AG04450 (cell line): ENCODE results near the gene SRRM4. TPM values are rescaled to one million over a fixed set of nuclear protein-coding genes. Genes with fewer than 3 reads are reported as not detected.

ENCODE experiments used
- CTCF ChIA-PET: fragments of 300-600, 350-600 bp; formaldehyde crosslinking; extraction: SDS; loops from one replicate; lab custom pipeline; 2022; ENCODE audit warnings: antibody characterized with exemption, inconsistent platforms; lab: Charles Lee
- POLR2A ChIA-PET: fragments of 350-600 bp; formaldehyde crosslinking; extraction: SDS; loops from one replicate; lab custom pipeline; 2021; ENCODE audit warnings: antibody characterized with exemption, inconsistent platforms; lab: Yijun Ruan, JAX
- DNase-seq: peaks from one replicate; pipeline ENCODE4 v3.0.0-alpha.2; 2011; ENCODE audit warnings: low read depth, low spot score
- H3K27ac ChIP-seq: one replicate; pipeline ENCODE4 v1.5.1; 2012; ENCODE audit warnings: low read depth, low read length, control low read depth
- H3K27me3 ChIP-seq: one replicate; pipeline ENCODE4 v1.6.0; 2012; ENCODE audit warnings: low read length; ENCODE audit not compliant: control insufficient read depth, insufficient read depth
- H3K4me3 ChIP-seq: 2 replicates; pipeline ENCODE4 v1.5.1; 2011; ENCODE audit warnings: mild to moderate bottlenecking, low read depth, low read length, control low read depth
- H3K9me3 ChIP-seq: 2 replicates; pipeline ENCODE4 v1.5.1; 2012; ENCODE audit warnings: low read length; ENCODE audit not compliant: control insufficient read depth, insufficient read depth
- CTCF ChIP-seq: IDR thresholded peaks from 2 replicates; pipeline ENCODE4 v1.5.1; 2011; ENCODE audit warnings: low read depth, low read length, control low read depth, inconsistent platforms
- polyA plus RNA-seq: library from polyadenylated mRNA; depleted of rRNA; stranded (reverse); fragments of >200 nt; gene quantifications from 2 replicates; pipeline ENCODE4 v1.2.3, GENCODE V29; 2011; rRNA removed

SRRM4 gene
- polyA plus RNA-seq, 1 experiment, result not detected

- TF ChIP-seq CTCF, result no peak
- POLR2A ChIA-PET, result no interaction called here
- H3K4me3 ChIP-seq, result no peak overlapping the region
- H3K27me3 ChIP-seq, result peaks cover 4% of the 10 kb centered on the region
- H3K27ac ChIP-seq, result no peak overlapping the region
- H3K9me3 ChIP-seq, result no peaks in the 10 kb centered on the region
- CTCF ChIA-PET, result no interaction called here
- DNase-seq, result no peak
These were observed 225.2 kb downstream of the SRRM4 start for GRCh38 chr12:119206348-119207062.

GRCh38 chr12:119207063-119207560 lies 225.8 kb downstream of the SRRM4 start:
- DNase-seq, result no peak
- peaks cover 4% of the 10 kb centered on the region for H3K27me3 ChIP-seq
- CTCF ChIA-PET, result no interaction called here
- H3K27ac ChIP-seq, result no peak overlapping the region
- TF ChIP-seq CTCF, result no peak
- H3K9me3 ChIP-seq, result no peaks in the 10 kb centered on the region
- POLR2A ChIA-PET, result no interaction called here
- no peak overlapping the region for H3K4me3 ChIP-seq

GRCh38 chr12:119208626-119209061 lies 227.3 kb downstream of the SRRM4 start:
- DNase-seq, result no peak
- Histone ChIP-seq H3K27me3 (peaks cover 4% of the 10 kb centered on the region), H3K4me3 (no peak overlapping the region), H3K27ac (no peak overlapping the region), H3K9me3 (no peaks in the 10 kb centered on the region)
- ChIA-PET CTCF (no interaction called here), POLR2A (interaction anchor here (0.6 kb wide), 1 partner anchor 1094 kb away, joined by 3 read pairs; the partner anchor contains the start of gene SIRT4)
- TF ChIP-seq CTCF, result no peak

- H3K4me3 ChIP-seq, result no peak overlapping the region
- ChIA-PET POLR2A (no interaction called here), CTCF (no interaction called here)
- TF ChIP-seq CTCF, result no peak
- H3K9me3 ChIP-seq, result no peaks in the 10 kb centered on the region
- H3K27ac ChIP-seq, result no peak overlapping the region
- H3K27me3 ChIP-seq, result no peaks in the 10 kb centered on the region
- no peak for DNase-seq
These were observed 230.5 kb downstream of the SRRM4 start for GRCh38 chr12:119211884-119212283.

Other genes with a start within 250 kb of the SRRM4 start
- 27.1 and 34.3 TPM in 2 replicates for gene HSPB8, start 197.4 kb downstream of the SRRM4 start, polyA plus RNA-seq